Omental fat pad (tissue), 4 donors: ENCODE results near the gene INPP4B. TPM values are rescaled to one million over a fixed set of nuclear protein-coding genes. Genes with fewer than 3 reads are reported as not detected.

Experiments used
- ATAC-seq: fragments of 150-250 bp; one replicate; pipeline ENCODE4 v1.9.1; 2016; ENCODE audit warnings: mild to moderate bottlenecking, moderate library complexity; ENCODE audit not compliant: low FRiP score
- DNase-seq: peaks from one replicate; pipeline ENCODE4 v3.0.0-alpha.2; 2019; ENCODE audit warnings: low spot score
- CTCF ChIP-seq, 3 donors: fragments of 450-650 bp; IDR thresholded peaks; one replicate each; pipeline ENCODE4 v1.5.1; 2016 to 2017; ENCODE audit warnings: antibody characterized with exemption in 3 of 3, mild to moderate bottlenecking in 3 of 3, moderate library complexity in 2 of 3
- total RNA-seq, 4 donors: library from RNA; depleted of rRNA; stranded (reverse); fragments of >200 nt; gene quantifications; one replicate each; pipeline ENCODE4 v1.1.0, GENCODE V29; 2016

INPP4B gene
- total RNA-seq, 4 donors from 2014 or later = 6.6 to 54.2 (median 14.2) TPM

- no peak for DNase-seq
- TF ChIP-seq CTCF (IDR thresholded peaks at IDR 0.05) = no peak
Measured at GRCh38 chr4:142416711-142417275, 429.3 kb downstream of the INPP4B start.

GRCh38 chr4:142416121-142416520, 430.0 kb downstream of the INPP4B start:
- DNase-seq (no peak), ATAC-seq (no peak)
- no peak for TF ChIP-seq CTCF (IDR thresholded peaks at IDR 0.05)

More at GRCh38 chr4:142416711-142417275, 429.3 kb downstream of the INPP4B start:
- no peak for ATAC-seq

- ATAC-seq (no peak), DNase-seq (no peak)
- TF ChIP-seq CTCF (IDR thresholded peaks at IDR 0.05) = no peak
Measured at GRCh38 chr4:142414366-142414990, 431.6 kb downstream of the INPP4B start.

- DNase-seq (no peak), ATAC-seq (no peak)
- TF ChIP-seq CTCF (IDR thresholded peaks at IDR 0.05) = no peak
Measured at GRCh38 chr4:142413485-142413884, 432.6 kb downstream of the INPP4B start.

- no peak for TF ChIP-seq CTCF (IDR thresholded peaks at IDR 0.05)
- ATAC-seq = no peak
Measured at GRCh38 chr4:142411993-142412392, 434.1 kb downstream of the INPP4B start.

GRCh38 chr4:142408003-142408441, 438.1 kb downstream of the INPP4B start:
- DNase-seq (no peak), ATAC-seq (peak; percentile 49)
- no peak for TF ChIP-seq CTCF (IDR thresholded peaks at IDR 0.05)

More at GRCh38 chr4:142411993-142412392, 434.1 kb downstream of the INPP4B start:
- no peak for DNase-seq

GRCh38 chr4:142407596-142407995, 438.5 kb downstream of the INPP4B start:
- no peak for TF ChIP-seq CTCF (IDR thresholded peaks at IDR 0.05)
- ATAC-seq (no peak), DNase-seq (no peak)
